GM23248 (cell line): Measurements from ENCODE around the gene MIGA2.

Experiments
- EZH2 ChIP-seq: fragments of 200-600 bp; sonication (generic); IDR thresholded peaks from 2 replicates; pipeline ENCODE4 v1.6.1; 2018; ENCODE audit warnings: antibody characterized with exemption, mild to moderate bottlenecking; ENCODE audit not compliant: insufficient read depth, poor library complexity, severe bottlenecking
- EZH2phosphoT487 ChIP-seq: fragments of 200-600 bp; sonication (generic); IDR thresholded peaks from 2 replicates; pipeline ENCODE4 v1.6.1; 2018; ENCODE audit warnings: antibody characterized with exemption, moderate library complexity, mild to moderate bottlenecking, low read depth; ENCODE audit not compliant: insufficient read depth

DNA sequence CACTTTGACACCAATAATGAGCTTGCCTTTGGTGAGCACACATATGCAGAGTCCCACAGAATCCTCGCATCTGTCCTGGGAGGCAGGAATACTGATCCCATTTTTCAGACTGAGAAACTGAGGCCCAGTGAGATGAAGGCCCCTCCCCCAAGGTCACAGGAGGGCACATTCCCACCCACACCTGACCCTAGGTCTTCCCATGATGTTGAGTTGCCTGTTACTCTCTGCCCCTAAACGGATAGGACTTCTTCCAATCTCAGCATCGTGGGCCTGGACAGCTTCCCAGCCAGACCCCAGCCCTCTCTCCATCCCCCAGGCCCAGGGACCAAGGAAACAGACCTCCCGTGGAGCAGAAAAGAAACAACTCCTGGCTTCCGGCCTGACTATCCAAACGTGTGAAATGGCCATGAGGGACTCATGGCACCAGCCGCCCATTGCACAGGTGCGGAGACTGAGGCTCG is 9.2 kb upstream of the MIGA2 start:
- TF ChIP-seq EZH2 (no peak), EZH2phosphoT487 (no peak)
